ELR (cell line): Measurements from ENCODE around the gene ANKRD23.
A peak's percentile ranks its signal among the peaks of the same experiment; 100 is the strongest.
"Not testable (repeated sequence)": the region's sequence is repeated elsewhere in the genome, so short reads cannot be mapped to it uniquely, and the experiment has no call there.

Source experiments
- DNase-seq: peaks from one replicate; pipeline ENCODE4 v3.0.0-alpha.2; 2015; ENCODE audit warnings: low read depth

The ANKRD23 gene

DNA sequence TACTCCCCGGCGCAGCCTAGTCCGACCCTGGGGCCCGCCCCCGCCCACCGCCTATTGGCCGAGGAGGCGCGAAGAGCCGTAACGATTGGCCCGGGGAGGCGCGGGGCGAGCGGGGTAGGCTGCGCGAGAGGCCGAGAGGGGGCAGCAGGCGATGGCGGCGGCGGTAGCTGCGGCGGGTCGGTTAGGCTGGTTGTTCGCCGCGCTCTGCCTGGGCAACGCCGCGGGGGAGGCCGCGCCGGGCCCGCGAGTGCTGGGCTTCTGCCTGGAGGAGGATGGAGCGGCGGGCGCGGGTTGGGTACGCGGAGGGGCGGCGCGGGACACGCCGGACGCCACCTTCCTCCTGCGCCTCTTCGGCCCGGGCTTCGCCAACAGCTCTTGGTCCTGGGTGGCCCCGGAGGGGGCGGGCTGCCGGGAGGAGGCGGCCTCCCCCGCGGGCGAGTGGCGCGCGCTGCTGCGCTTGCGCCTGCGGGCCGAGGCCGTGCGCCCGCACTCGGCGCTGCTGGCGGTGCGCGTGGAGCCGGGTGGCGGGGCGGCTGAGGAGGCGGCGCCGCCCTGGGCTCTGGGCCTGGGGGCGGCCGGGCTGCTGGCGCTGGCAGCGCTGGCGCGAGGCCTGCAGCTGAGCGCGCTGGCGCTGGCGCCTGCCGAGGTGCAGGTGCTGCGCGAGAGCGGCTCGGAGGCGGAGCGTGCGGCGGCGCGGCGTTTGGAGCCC is 27.5 kb downstream of the ANKRD23 start, which contains the start of gene CNNM3:
Gene CNNM3 (plus strand): TSS at position 142 of the 709 bp plus-strand sequence. CDS start 10 bp downstream, at position 152.
- peak; percentile 95 for DNase-seq

DNA sequence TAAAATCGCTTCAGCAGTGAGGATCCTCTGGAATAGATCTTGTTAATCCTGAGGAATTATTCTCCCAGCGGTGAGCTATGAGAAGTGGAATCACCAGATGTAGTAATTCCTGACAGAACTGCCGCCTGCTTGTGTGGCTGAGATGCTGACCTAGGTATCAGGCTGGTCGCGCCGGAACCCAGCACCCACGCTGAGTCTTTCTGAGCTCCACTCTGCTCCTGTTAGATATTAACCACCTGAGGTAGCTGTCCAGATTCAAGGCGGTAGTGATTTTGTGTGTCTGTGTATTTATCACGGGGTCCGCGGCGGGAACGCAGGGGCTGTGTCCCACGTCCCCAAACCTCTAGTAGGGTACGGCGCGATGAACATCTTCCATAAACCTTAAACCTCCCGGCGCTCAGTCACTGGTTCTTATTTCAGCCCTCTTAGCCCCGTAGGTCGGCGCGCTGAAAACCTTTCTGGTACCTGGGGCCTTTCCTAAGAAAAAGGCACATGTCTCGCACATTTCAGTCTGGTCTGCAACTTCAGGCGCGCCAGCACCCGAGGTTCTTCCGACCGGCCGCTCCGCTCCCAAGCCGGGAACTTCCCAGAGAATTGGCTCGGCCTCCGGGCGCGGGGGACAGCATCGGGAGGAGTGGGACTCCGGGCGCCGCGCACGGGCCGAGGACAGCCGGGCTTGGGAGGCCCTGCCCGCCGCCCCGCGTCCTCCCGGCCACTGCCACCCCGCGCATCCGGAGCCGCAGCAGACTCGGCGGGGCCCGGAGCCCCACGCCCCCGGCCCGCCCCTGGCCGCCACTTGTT is 28.3 kb downstream of the ANKRD23 start:
- peak; percentile 56 for DNase-seq

DNA sequence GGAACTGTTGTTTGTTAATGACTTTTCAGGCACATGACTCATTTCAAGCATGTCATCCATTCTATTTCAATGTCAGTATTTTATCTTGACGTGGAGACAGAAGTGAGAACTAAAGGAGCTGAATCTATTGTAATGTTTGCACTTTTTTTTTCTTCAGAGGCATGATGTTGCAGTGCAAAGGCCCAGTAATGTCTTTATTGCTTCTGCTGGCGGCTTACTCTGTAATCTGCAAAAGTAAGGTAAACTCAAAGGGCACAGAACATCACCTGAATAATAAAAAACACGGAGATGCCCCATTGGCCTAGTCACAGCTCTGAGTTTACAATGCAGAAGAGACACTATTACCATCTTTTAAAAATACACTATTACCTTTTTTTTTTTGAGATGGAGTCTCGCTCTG is 30.2 kb downstream of the ANKRD23 start:
- no peak for DNase-seq

DNA sequence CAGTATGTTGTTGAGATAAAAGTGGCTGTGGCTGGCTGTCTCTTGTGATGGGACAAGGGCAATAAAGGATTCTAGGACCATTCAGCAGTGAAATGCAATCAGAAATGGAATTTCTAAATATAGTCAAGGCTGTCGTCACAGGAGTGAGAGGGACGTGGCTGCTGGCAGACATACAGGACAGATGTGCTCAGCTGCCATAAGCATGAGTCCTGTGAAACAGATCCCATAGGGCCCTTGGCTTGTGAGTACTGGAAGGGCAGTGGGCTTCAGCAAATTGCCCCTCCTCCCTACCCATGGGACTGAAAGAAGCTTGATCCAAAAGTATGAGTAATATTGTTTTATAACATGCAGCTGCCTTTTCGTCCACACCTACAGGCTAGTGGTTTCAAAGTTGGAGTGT is 31.9 kb downstream of the ANKRD23 start:
- no peak for DNase-seq

DNA sequence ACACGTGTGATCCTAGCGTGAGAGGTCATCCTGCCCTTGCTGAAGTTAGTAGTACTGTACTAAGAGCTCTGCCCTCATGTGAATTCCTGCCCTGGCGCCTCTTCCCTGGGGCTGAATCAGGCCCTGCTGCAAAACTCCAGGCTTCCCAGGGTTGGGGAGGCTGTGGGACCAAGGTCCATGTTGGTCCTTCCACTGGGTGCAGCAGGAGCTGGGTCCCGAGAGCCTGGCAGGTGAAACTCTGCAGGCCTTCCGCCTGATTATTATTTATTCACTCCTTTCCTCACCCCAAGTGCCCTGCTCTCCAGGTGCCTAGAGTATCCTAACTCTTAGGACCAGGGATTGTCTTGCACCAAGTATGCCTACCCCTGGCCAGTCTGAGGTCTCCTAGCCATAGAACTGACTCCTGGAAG is 33.0 kb downstream of the ANKRD23 start:
- DNase-seq = no peak

DNA sequence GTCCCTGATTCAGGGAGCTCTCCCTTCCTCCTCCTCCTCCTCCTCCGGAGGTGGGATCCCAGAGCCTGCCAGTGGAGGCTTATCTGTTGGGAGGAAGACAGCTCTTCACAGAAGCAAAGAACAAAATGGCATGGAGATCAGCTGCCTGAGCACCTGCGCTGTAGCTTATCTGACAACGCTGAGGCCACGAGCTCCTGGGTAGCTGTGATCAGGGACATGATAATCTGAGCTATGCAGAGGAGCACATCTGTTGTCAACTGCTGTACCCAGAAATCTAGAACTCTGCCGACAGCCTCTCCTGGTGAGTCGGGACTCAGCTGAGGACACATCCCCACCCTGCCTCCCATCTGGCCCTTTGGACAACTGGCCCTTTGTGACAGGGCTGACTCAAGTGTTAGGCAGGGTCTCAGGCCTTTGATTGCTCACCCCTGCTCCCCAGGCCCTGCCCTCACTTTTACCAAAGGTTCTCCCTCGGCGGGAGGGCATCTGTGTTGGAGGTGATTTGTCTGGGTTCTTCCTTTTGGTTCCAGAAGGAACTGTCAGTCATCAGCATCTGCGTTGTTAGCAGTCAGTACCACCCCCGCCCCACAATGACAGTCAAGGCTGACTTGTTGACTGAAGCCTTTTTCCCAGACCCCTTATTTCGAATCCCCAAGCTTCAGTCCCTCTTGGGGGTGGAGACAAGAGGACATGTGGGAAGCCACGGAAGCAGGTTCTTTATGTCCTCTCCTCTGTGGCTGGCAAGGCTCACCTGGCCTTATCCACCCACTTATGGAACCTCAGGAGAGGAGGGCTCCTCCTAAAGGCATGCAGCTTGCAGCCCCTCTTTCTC is 33.7 kb downstream of the ANKRD23 start:
- no peak for DNase-seq

DNA sequence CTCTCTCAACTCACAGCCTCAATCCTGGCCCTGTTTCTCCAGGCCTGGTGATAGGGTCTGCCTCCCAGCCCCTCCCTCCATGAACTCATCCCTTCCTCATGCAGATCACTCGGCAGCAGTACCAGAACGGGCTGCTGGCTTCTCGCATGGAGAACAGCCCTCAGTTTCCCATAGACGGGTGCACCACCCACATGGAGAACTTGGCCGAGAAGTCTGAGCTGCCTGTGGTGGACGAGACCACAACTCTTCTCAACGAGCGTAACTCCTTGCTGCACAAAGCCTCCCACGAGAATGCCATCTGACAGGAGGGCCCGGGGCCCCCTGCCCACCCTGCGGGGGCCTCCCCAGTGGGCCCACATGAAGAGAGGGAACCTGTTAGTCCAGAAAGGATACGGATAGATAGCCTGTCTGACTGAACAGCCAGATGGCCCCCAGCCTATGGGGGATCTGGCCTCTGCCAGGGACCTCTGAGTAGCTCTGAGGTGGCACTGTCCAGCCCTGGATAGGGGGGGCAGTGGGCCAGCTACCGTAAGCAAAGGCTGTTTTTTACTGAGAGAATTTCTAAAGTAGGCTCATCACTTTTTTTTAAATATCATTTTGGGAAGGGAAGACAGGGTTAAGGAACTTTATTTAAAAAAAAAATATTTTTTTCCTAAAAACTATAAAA is 34.5 kb downstream of the ANKRD23 start:
- DNase-seq = no peak

DNA sequence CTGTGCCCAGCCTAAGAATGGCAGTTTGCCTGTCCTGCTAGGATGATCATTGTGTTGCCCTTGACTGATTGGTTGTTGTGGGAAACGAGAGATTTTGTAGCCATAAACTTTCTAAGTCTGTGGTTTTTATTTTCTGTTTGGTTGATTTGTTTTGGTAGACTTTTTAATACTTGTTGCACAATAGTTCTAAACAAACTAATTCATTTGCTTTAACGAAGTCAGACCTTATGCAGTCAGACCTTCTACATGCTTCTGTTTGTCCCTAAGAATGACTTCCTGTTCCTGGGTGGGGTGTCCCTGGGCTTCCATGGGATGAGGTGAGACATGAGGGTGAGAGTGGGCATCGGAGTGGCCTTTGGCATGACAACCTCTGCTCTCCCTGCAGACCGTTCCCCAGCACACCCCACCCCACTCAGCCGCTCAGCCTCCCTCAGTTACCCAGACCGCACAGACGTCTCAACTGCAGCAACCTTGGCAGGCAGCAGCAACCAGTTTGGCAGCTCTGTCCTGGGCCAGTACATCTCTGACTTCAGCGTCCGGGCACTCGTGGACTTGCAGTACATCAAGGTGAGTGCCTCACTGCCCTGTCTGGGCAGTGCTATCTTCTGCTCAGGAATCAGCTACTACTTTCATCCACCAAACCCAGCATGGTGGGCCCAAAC is 35.5 kb downstream of the ANKRD23 start:
- DNase-seq = no peak

DNA sequence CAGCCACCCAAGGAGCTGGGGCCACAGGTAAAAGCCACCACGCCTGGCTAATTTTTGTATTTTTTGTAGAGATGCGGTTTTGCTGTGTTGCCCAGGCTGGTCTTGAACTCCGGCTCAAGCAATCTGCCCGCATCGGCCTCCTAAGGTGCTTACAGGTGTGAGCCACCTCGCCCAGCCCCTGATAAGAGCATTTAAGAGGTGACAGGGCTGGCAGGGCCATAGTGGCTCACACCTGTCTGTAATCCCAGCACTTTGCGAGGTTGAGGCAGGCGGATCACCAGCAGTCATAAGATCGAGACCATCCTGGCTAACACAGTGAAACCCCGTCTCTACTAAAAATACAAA is 36.7 kb downstream of the ANKRD23 start:
- DNase-seq = no peak

DNA sequence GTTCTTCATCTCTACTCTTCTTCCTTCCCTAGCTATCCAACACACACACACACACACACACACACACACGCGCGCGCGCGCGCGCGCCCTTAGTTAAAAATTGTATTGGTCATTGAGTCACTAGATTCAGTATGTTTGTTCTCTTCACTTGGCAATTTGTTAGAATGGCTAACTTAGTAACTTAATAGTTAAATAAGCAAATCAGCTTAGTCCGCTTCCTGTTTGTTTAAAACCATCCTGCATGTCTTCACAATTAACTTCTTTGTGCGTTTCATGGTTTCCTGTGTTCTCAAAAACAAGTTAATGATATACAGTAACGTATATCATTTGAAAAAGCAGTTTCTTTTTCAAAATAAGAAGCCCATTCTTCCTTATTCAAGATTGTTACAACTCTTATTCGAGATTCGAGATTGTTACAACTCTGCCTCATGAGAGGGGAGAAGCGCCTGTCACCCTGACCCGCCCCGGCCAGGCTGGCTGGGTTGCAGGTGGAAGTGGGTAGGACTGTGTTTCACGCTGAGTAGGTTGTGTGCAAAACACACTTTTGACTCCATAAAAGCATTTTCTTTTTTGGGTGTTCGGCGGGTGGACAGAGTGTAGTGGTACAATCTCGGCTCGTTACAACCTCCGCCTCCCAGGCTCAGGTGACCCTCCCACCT is 37.2 kb downstream of the ANKRD23 start:
- no peak for DNase-seq

DNA sequence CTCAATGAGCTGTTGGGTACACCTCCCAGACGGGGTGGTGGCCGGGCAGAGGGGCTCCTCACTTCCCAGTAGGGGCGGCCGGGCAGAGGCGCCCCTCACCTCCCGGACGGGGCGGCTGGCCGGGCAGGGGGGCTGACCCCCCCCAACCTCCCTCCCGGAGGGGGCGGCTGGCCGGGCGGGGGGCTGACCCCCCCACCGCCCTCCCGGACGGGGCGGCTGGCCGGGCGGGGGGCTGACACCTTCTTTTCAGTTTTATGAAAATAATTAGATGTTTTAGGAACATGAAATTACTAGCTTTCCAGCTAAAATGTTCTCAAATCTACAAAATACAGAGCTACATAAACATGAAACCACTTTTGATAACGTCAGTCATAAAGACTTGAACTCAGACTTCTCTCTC is 37.9 kb downstream of the ANKRD23 start:
- not testable (repeated sequence) for DNase-seq

DNA sequence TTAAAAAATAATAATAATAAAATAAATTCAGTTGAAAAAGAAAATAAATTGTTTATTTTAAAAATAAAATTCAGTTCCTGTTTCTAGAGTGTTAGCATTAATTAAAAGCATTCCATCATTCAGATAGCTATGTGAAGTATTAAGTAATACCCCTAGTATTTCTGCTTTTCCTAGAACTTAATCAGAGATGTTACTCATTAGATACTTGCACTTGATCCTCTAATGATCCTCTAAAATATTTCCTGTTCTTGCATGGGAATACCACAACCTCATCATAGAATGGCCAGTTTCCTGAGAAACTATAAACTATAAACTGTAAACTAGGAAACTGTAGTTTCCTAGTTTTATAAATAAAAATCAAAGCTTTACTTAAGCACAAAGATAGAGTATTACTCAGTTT is 38.8 kb downstream of the ANKRD23 start:
- no peak for DNase-seq

DNA sequence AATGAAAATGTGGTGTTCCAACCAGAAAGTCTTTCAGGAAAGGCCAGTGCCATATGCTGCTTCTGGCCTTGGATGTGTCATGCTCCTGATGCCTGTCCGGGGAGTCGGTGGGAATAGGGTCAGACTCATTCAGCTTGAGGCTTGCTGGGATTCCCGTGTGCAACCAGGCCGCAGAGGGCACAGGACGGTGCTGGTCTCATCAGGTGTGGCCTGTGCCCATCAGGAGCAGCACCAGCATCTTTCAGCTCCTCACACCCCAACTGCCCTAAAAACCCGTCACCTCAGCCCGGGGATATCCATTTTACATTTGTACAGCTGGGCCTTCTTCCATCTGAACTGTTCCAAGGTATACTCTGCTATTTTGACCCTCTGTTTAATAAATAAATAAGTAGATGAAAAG is 41.1 kb downstream of the ANKRD23 start:
- DNase-seq = no peak

DNA sequence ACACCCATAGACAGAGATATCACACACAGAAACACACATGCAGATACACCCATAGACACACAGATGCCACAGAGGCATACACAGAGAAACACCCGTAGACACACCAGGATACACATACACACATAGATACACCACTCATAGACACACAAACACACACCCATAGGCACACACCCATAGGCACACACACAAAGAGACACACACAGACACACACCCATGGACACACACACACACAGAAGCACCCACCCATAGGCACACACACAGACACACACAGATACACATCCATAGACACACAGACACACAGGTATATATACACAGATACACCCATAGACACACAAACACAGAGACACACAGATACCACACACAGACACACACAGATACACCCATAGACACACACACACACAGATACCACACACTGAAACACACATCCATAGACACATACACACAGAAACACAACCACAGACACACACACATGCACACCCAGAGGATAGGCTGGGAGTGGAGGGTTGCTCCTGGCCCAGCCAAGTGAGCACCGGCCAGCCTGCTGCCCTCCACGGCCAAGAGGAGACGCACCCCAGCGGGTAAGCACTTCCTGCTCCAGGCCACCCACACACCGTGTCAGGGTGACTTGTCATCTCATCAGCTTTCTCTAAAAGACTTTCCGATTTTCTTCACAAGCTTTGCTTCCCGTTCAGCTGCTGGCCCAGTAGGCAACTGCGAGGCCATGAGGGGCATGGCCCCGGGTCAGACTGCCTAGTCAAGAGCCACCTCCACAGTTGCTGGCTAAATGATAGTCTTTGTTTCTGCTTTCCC is 41.8 kb downstream of the ANKRD23 start:
- no peak for DNase-seq

DNA sequence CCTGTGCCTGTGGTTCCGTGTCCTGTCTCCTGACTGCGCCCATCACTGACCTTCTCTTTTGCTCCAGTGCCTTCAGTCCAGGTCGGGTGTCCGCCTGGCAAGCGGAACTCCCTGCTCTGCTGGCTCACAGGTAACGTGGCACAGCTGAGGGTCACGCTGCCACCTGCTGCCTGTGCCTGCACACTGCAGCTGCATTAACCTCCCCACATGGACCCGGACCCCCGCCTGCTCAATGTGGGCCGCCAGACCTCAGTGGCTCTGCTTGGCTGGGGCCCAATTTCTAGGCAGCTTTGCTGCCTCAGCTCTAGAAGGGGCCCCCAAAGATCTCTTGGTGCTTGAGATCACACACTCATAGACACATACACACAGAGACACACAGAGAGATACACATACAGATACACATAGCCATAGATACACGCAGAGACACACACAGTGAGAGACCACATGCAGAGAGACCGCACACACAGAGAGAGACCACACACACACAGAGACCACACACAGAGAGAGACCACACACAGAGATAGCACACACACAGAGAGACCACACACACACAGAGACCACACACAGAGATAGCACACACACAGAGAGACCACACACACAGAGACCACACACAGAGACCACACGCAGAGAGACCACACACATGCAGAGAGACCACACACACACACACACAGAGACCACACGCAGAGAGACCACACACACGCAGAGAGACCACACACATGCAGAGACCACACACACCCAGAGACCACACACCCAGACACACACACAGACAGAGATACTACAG is 42.6 kb downstream of the ANKRD23 start:
- DNase-seq = peak; percentile 52

DNA sequence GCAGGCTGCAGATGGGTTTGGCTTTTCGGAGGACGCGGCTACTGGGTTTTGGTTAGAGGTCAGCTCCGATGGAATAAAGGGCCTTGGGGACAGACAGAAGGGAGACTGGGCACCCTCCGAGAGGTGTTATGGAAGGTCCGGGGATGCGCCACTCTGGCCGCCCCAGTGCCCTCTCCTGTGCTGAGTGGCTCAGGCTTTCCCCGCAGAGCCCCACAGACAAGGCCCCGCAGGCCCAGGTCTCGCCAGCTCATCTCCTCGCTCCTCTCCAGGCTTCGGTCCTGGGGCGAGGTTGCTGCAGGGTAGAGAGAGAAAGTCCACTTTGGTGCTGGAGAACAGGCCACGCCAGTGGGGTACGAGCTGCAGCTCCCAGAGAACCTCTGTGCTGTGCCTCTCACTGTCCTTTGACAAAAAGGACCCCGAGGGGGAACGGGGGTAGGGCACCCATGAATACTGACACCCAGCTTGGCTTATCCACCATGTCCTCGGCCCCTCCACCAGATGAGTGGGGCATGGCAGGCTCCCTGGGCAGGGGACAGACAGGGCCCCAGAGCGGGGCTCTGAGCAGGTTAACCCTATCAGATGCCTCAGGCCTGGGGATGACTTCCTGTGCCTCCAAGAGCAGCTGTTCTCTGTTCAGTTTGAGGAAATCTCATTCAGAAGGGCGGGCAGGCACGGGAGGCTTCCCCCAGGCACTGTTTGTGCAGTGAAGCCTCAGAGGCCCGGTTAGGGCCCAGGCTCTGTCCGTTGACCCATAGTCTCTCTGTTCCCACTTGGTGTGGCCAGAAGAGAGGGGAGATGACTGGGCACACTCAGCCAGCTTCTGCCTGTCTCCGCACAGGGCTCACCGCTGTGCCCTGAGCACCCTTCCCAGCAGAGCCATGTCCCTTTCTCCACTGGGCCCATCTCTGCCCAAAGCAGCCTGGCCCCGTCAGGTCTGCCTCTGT is 43.5 kb downstream of the ANKRD23 start:
- no peak for DNase-seq

DNA sequence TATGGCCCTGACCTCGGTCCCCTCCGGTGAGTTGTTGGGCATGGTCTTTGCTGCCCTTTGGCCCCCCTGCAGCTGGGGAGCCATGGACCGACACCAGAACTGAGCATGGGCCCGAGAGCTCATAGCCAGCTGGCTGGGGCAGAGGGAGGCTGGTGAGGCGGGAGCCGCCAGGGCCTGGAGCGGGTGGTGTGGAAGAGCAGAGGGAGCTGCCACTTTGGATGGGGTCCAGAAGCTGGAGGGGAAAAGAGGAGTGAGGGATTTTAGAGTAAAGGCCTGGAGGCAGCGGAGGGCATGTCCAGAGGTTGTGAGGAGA is 44.2 kb downstream of the ANKRD23 start:
- DNase-seq = no peak
